Measurements from ENCODE around the gene PLD3.

- TF ChIP-seq POLR2A (IDR thresholded peaks at IDR 0.05) (no peak), CTCF (IDR thresholded peaks at IDR 0.05) (no peak)
Measured at GRCh38 chr19:40331052-40331451, 17.4 kb upstream of the PLD3 start.
